Activated CD4-positive, alpha-beta T cell treated with anti-CD3 and anti-CD28 coated beads, Interleukin-2, Interleukin-4, amounts not matched to agents 100 ng/mL and 50 ng/mL, durations not matched to agents 16 hours and 8 hours (primary cell): ENCODE data around the gene BCDIN3D.
"Not testable (repeated sequence)": the region's sequence is repeated elsewhere in the genome, so short reads cannot be mapped to it uniquely, and the experiment has no call there.

Experiments
- DNase-seq: peaks from one replicate; pipeline ENCODE4 v3.0.0-alpha.2; 2020; ENCODE audit warnings: low spot score

BCDIN3D gene

GRCh38 chr12:49842519-49843352, at the start of gene BCDIN3D:
Gene BCDIN3D (minus strand): TSS chr12:49843106. CDS start chr12:49843087, 19 bp downstream.
- peak; percentile 94 for DNase-seq

- DNase-seq = no peak
Measured at GRCh38 chr12:49892084-49892731, 49.3 kb upstream of the BCDIN3D start.

- DNase-seq = no peak
Measured at GRCh38 chr12:49891476-49891875, 48.6 kb upstream of the BCDIN3D start.

- DNase-seq = no peak
Measured at GRCh38 chr12:49891012-49891411, 48.1 kb upstream of the BCDIN3D start.

GRCh38 chr12:49890096-49890461, 47.2 kb upstream of the BCDIN3D start:
- no peak for DNase-seq

- DNase-seq = no peak
Measured at GRCh38 chr12:49889361-49890095, 46.6 kb upstream of the BCDIN3D start.

- no peak for DNase-seq
Measured at GRCh38 chr12:49888461-49889151, 45.7 kb upstream of the BCDIN3D start.

- no peak for DNase-seq
Measured at GRCh38 chr12:49887536-49888401, 44.9 kb upstream of the BCDIN3D start.

GRCh38 chr12:49887091-49887490, 44.2 kb upstream of the BCDIN3D start:
- DNase-seq = no peak

GRCh38 chr12:49885663-49886461, 43.0 kb upstream of the BCDIN3D start:
- no peak for DNase-seq

- no peak for DNase-seq
Measured at GRCh38 chr12:49885118-49885517, 42.2 kb upstream of the BCDIN3D start.

- DNase-seq = no peak
Measured at GRCh38 chr12:49882851-49883464, 40.1 kb upstream of the BCDIN3D start.

- DNase-seq = no peak
Measured at GRCh38 chr12:49882248-49882850, 39.4 kb upstream of the BCDIN3D start.

- no peak for DNase-seq
Measured at GRCh38 chr12:49881415-49882247, 38.7 kb upstream of the BCDIN3D start.

- no peak for DNase-seq
Measured at GRCh38 chr12:49880756-49881414, 38.0 kb upstream of the BCDIN3D start.

GRCh38 chr12:49879065-49879464, 36.2 kb upstream of the BCDIN3D start:
- not testable (repeated sequence) for DNase-seq

- DNase-seq = no peak
Measured at GRCh38 chr12:49878021-49878420, 35.1 kb upstream of the BCDIN3D start.

GRCh38 chr12:49877066-49877465, 34.2 kb upstream of the BCDIN3D start:
- no peak for DNase-seq
